NCI-H510A treated with DMSO at 0.1 percent for 48 hours (cell line): Measurements from ENCODE around the gene FEZF1.

Experiments used
- DNase-seq: peaks from one replicate; lab custom pipeline; 2025; lab: John Stamatoyannopoulos, UW

Gene FEZF1

GRCh38 chr7:122268101-122268500 is 36.4 kb downstream of the FEZF1 start:
- DNase-seq = no peak

GRCh38 chr7:122262246-122262645 is 42.3 kb downstream of the FEZF1 start:
- DNase-seq = no peak

GRCh38 chr7:122261442-122261841 is 43.1 kb downstream of the FEZF1 start:
- no peak for DNase-seq

- DNase-seq = no peak
These were observed 43.5 kb downstream of the FEZF1 start for GRCh38 chr7:122261016-122261415.

- DNase-seq = no peak
These were observed 44.2 kb downstream of the FEZF1 start for GRCh38 chr7:122260336-122260735.

- no peak for DNase-seq
These were observed 45.6 kb downstream of the FEZF1 start for GRCh38 chr7:122258971-122259370.

- DNase-seq = no peak
These were observed 47.5 kb downstream of the FEZF1 start for GRCh38 chr7:122257056-122257455.

GRCh38 chr7:122256046-122256445 is 48.5 kb downstream of the FEZF1 start:
- no peak for DNase-seq

GRCh38 chr7:122255454-122255853 is 49.1 kb downstream of the FEZF1 start:
- DNase-seq = no peak
